GM12892 (cell line): ENCODE measurements around the gene SLC66A2.

Experiments
- POLR2A ChIP-seq: IDR thresholded peaks from 2 replicates; pipeline ENCODE4 v1.6.1; 2011; ENCODE audit warnings: low read depth, low read length, control low read depth
- TAF1 ChIP-seq: IDR thresholded peaks from 2 replicates; pipeline ENCODE4 v1.6.1; 2011; ENCODE audit warnings: low read depth, mild to moderate bottlenecking, control low read depth, low read length, borderline replicate concordance

DNA sequence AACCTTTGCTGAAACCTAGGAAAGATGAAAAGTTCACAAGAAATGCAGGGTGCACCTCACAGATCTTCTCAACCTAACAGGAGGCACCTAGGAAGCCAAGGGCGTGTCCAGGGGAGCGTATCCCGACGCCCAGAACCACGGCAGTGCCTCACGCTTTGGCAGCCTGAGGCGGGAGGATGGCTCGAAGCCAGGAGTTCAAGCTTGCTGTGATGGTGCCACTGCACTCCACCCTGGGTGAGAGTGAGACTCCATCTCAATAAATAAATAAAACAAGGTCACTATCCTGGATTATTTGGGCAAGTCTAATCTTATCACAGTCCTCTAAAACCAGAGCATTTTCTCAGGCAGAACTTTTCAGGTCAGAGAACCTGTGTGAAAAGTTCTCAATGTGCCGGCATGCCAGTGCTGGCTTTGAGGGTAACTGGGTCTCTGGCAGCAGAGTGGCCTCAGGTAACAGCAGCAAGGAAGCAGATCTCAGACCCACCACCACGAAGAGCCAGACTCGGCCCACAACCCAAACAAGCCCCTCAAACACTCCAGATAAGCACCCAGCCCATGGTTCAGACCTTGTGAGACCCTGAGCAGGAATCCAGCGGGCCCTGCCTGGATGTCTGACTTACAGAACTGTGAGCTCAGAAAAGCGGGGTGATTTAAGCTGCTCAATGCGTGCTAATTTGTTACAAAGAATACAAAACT lies 24.7 kb upstream of the SLC66A2 start:
- TF ChIP-seq TAF1 = no peak
- no peak for TF ChIP-seq POLR2A
